ENCODE results near the gene EFEMP1.
A peak's percentile ranks its signal among the peaks of the same experiment; 100 is the strongest.

EFEMP1 gene

DNA sequence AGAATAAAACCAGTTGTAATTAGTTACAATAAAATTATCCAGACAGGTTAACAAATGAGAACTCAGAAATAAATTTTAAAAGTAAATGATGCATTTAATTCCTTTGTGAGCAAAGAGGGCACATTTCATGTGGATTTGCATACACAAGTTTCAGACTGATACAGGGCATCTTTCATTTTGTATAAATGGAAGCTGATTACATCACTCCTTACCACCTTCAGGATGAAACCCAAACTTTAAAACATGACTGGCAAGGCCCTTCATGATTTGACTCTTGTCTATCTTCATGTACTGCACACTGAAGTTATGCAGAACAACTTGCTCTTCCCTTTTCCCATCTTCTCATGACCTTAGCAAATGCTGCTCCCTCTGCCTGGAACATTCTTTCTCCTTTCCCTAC is 26.9 kb downstream of the EFEMP1 start:
- DNase-seq: no peak

DNA sequence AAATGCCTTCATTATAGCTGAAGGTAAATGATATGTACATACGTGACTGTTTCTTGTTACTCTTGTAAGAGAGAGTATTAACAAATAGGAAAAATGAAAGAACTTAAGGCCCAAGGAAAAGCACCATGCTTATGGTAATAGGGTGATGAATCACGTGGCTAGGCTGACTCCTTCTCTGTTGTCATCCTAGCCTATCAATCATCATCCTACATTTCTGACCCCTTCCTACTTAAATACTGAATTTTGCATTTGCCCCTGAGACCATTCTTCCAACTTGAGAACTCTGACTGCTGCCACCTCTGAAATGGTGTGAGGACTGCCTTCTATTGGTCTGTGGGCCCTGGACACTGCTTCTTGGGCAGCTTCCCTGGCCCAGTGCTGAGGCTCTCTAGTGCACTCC is 28.9 kb downstream of the EFEMP1 start:
- DNase-seq: no peak

DNA sequence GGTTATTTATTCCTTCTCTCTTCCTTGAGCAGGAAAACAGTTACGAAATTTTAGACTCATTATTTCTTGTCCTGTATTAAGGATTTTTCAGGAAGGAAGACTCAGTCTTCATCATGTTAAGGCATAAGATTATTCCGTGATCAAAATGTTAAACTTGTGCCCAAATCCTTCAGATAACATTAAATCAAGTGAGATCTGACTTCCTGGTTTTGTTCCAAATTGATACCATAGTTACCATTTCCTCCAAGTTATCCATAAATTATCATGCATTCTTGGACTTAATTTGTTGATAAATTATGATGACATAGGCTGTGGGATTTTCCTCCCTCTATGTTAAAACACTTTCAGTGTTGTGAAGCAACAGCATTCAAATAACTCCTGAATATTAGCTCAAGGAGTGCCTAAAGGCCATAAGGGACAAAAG is 31.9 kb downstream of the EFEMP1 start:
- no peak for DNase-seq

DNA sequence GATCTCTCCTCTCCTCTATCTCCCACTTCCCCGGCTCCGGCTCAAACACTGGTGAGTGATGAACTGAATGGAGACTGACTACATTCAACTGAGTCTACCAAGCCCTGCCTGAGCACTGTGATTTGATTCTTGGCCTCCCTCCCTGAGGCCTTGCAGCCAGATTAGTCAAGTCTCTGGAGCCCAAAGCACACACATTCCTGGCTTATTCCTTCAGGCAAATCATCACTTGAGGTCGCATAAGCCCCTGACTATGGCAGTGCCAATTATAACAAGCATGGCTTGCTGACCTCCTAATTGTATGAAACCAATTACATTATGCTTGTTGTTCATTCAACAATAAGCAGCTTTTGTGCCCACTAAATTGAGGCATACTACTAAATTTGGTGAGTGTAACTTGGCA is 34.6 kb downstream of the EFEMP1 start:
- DNase-seq: peak; percentile 67

- DNase-seq: no peak
These were observed 35.5 kb downstream of the EFEMP1 start for GRCh38 chr2:55887901-55888624.

DNA sequence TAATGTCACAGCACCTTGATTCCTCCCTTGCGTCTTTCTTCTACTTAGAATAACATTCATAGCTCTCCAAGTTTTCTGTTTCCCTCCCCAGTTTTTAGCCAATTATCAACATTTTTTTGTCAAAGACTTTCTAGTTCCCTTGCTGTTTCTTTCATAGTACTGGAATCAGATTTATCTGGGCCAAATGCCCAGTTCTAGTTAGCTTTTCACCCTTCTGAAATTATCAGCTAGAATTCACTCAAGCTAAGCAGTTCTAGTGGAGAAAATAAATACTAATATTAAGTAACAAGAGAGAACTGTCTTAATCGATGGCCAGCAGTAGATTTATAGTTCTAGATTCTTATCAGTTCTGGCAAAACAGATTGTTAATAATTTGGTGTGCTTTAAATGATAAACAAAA is 36.2 kb downstream of the EFEMP1 start:
- DNase-seq: no peak

GRCh38 chr2:55885944-55886281 is 37.7 kb downstream of the EFEMP1 start:
- DNase-seq: no peak

DNA sequence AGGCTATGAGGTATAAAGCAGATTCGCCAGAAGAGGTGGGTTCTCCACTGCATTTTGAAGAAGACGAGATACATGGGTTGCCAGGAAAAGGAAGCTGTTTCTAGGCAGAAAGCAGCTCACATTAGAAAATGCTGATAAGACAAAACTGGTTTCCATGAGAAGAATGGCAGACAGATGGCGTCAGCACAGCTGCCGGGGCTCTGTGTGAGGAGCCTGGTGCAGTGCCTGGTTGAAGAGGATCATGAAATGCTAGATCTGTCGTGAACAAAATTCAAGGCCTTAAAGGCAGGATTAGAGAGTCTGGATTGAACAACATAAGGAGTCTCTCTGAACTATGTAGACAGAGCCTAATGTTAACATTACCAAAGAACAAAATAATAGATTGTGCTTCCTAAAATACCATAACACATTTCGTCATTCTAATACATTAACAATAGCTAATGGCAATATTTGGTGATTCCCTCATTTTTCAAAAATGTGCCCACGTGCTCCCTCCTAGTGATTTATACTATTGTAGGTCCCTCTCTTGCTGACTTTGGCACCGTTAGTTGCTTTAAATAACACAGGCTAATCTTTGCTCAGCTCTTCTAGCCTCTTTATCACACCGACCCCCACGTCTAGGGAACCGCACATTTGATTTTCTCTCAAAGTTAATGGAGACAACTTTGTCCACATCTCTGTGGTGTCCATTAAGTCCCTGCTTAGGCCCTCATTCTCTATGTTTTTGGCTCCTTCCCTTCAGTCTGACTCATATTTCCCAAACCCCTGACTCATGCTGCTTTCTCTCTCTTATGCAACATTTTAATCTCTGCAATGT is 38.2 kb downstream of the EFEMP1 start:
- DNase-seq: no peak

GRCh38 chr2:55883829-55884228 is 39.8 kb downstream of the EFEMP1 start:
- DNase-seq: no peak

DNA sequence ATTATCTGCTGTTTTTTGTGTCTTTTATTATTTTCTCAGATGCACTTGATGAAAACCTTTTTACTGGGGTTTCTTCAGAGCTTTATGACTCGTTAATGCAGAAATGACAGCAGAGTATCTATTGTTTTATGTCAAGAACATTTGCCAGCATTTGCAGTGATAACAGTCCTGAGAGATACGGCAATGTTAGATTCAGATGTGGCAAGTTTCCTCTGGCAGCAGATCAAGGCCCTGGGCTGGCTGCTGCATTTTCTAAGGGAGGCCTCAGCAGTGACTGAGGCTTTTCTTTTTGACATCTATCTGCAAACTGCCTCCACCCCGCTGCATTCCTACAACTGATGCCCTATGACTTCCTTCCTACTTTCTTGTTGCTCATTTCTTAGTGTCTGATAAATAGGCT is 40.2 kb downstream of the EFEMP1 start:
- no peak for DNase-seq

- no peak for DNase-seq
These were observed 40.6 kb downstream of the EFEMP1 start for GRCh38 chr2:55882954-55883353.

GRCh38 chr2:55880416-55881143 is 43.0 kb downstream of the EFEMP1 start:
- no peak for DNase-seq

- DNase-seq: no peak
These were observed 43.6 kb downstream of the EFEMP1 start for GRCh38 chr2:55879976-55880375.

- DNase-seq: no peak
These were observed 46.5 kb downstream of the EFEMP1 start for GRCh38 chr2:55877087-55877436.

DNA sequence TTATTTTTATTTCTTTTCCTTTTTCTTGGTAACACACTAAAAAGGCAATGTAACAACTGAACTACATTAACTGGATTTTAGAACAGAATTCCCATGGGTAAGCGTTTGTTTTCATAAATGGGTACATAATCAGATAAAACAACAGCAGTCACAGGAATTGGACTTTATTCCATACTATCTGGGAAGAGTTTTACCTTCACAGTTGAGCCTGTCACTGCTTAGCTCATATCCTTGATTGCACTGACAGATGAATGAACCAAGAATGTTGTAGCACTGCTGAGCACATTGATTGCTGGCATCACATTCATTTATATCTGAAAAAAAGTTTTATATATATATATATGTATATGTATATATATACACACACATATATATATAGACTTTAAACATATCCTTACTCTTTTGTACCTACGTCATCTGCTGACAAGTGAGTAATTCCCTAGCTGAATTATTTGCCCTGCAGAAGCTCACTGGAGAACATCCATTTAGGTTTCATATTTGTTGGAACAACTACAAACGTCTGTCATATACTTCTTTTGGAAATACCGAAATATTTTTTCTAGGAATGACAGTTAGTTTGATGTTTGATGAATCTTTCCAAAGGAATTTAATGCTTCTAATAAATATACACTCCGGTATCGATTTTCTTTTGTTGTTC is 47.0 kb downstream of the EFEMP1 start:
- no peak for DNase-seq

DNA sequence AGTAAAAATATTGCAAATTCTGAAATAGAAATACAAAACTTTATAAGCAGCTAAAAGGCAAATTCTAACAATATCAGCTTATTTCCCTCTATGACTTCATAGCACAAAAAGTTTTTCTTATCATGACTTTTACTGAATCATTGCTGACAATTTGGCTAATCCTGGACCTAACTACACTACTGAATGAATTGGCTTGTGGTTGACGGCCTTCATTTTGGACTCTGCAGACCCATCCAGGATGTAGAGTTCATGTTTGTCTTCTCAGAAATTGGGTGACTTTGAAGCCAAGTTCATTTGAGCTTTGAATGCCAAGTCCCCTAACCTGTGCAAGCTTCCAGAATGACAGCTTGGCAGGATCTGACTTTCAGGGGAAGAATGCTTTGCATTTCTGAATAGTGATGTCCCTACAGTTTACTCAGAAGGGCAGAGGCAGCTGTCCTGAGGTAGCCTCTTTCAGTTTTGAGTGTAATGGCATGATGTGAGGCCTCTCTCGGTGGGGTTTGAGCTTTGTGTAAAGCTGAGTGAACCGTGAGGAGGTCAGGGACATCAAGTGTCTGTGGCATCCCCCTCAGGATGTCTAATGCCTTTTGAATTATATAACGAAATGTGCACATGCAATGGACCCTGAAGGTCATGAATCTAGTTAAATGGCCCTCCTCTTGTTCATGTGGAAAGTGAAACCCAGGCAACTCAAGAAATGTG is 48.0 kb downstream of the EFEMP1 start:
- no peak for DNase-seq

DNA sequence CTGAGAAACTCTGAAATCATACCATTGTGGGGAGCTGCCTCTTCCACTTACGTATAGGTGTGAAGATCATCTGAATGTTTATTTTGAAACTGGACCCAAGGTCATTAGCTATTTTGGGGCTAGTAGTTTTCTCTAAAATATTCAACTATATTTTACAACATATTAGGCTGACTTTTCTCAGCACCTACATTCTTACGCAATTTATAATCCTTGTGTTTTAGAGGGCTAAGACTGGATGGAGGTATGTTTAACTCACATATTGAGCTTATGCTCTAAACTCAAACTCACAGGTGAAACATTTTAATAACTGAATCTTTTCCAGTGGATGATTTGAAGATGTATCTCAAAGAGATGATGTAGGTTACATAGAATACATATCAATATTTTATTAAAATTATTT is 49.2 kb downstream of the EFEMP1 start:
- no peak for DNase-seq

- no peak for DNase-seq
These were observed 51.9 kb downstream of the EFEMP1 start for GRCh38 chr2:55871637-55872036.

GRCh38 chr2:55869637-55870325 is 53.8 kb downstream of the EFEMP1 start:
- no peak for DNase-seq

DNA sequence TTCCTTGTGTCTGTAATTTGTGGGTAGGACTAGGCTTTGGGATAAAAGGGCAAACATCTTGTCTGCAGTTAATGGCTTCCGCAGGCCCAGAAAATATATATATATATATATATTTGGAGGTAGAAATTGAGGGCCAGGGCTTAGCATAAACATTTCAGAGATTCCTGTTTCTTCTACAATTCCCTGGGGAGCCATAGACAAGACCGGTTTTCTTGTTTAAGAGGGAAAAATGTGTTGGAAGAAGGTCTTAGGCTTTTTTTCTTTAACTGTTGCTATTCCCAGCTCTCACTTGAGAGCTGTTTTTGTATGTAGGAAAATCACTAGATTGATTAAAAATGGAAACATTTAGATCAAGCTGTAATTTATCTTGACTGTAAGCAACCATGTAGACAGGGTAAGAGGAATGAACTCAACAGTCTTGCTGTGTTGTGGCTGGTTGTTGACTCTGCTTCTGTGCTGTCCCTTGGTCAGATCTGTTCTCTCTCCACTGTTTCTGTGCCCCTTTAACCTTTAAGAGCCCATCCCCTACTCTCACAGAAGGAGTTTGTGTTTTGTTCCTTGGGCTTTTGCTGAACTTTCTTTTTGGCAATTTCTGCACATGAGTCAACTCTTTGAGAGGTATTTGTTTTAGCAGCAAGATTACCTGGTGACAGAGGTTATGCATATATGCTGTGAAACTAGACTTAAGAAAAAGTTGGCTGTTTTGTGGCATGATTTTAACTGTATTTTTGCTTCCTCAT is 58.3 kb downstream of the EFEMP1 start:
- DNase-seq: no peak

DNA sequence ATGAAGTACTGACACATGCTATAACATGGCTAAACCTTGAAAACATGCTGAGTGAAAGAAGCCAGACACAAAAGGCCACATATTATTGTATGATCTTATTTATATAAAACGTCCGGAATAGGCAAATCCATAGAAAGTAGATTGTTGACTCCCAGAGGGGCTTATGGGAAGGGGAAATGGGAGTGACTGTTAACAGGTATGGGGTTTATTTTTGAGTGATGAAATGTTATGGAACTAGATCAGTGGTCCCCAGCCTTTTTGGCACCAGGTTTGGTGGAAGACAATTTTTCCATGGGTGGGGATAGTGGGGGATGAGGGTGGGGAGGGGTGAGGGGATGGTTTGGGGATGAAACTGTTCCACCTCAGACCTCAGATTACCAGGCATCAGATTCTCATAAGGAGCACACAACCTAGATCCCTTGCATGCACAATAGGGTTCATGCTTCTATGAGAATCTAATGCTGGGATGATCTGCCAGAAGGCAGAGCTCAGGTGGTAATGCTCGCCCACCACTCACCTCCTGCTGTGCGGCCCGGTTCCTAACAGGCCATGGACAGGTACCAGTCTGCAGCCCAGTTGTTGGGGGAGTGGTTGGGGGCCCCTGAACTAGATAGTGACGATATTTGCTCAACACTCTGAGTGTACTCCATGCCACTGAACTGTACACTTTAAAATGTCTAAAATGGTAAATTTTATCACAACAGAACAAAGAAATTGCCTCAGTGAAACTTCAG is 59.1 kb downstream of the EFEMP1 start:
- no peak for DNase-seq

Data from islet precursor cell (in vitro differentiated cells).